Measurements from ENCODE around the gene EGF.
A peak's percentile ranks its signal among the peaks of the same experiment; 100 is the strongest.

The EGF gene

GRCh38 chr4:109985993-109986974, 73.6 kb downstream of the EGF start:
- in situ Hi-C loops (cut with MboI; ENCODE audit: low pct_unique_long_range_greater_than_20kb, low sequenced_read_pairs, unreplicated experiment): no loop called here
- TF ChIP-seq CTCF (IDR thresholded peaks at IDR 0.05; ENCODE audit: extremely low read depth, insufficient read depth, missing control alignments): no peak
- no peak for DNase-seq (ENCODE audit: low spot score)

- in situ Hi-C loops (cut with MboI; ENCODE audit: low pct_unique_long_range_greater_than_20kb, low sequenced_read_pairs, unreplicated experiment): no loop called here
- no peak for DNase-seq (ENCODE audit: low spot score)
- TF ChIP-seq CTCF (IDR thresholded peaks at IDR 0.05; ENCODE audit: extremely low read depth, insufficient read depth, missing control alignments): no peak
Measured at GRCh38 chr4:109989044-109989443, 76.4 kb downstream of the EGF start.

- no peak for DNase-seq (ENCODE audit: low spot score)
- no peak for TF ChIP-seq CTCF (IDR thresholded peaks at IDR 0.05; ENCODE audit: extremely low read depth, insufficient read depth, missing control alignments)
- in situ Hi-C loops (cut with MboI; ENCODE audit: low pct_unique_long_range_greater_than_20kb, low sequenced_read_pairs, unreplicated experiment): no loop called here
Measured at GRCh38 chr4:109989618-109990017, 76.9 kb downstream of the EGF start.

GRCh38 chr4:109990261-109991257, 77.9 kb downstream of the EGF start:
- in situ Hi-C loops (cut with MboI; ENCODE audit: low pct_unique_long_range_greater_than_20kb, low sequenced_read_pairs, unreplicated experiment): no loop called here
- DNase-seq (ENCODE audit: low spot score): peak; percentile 36

GRCh38 chr4:109993116-109993515, 80.4 kb downstream of the EGF start:
- TF ChIP-seq CTCF (IDR thresholded peaks at IDR 0.05; ENCODE audit: extremely low read depth, insufficient read depth, missing control alignments): no peak
- no peak for DNase-seq (ENCODE audit: low spot score)
- in situ Hi-C loops (cut with MboI; ENCODE audit: low pct_unique_long_range_greater_than_20kb, low sequenced_read_pairs, unreplicated experiment): no loop called here

More at GRCh38 chr4:109990261-109991257, 77.9 kb downstream of the EGF start:
- no peak for TF ChIP-seq CTCF (IDR thresholded peaks at IDR 0.05; ENCODE audit: extremely low read depth, insufficient read depth, missing control alignments)

GRCh38 chr4:109994415-109994827, 81.7 kb downstream of the EGF start:
- peak; percentile 54 for DNase-seq (ENCODE audit: low spot score)
- TF ChIP-seq CTCF (IDR thresholded peaks at IDR 0.05; ENCODE audit: extremely low read depth, insufficient read depth, missing control alignments): no peak
- in situ Hi-C loops (cut with MboI; ENCODE audit: low pct_unique_long_range_greater_than_20kb, low sequenced_read_pairs, unreplicated experiment): no loop called here

Data from GM13977 (cell line).